Tracheal epithelial cell (primary cell): ENCODE data around the gene SLITRK2. TPM values are rescaled to one million over a fixed set of nuclear protein-coding genes. Genes with fewer than 3 reads are reported as not detected.

ENCODE experiments used
- total RNA-seq: library from RNA; depleted of rRNA; stranded (reverse); fragments of >200 nt; gene quantifications from 2 replicates; pipeline ENCODE4 v1.2.1, GENCODE V29; 2014

The SLITRK2 gene, protein sequence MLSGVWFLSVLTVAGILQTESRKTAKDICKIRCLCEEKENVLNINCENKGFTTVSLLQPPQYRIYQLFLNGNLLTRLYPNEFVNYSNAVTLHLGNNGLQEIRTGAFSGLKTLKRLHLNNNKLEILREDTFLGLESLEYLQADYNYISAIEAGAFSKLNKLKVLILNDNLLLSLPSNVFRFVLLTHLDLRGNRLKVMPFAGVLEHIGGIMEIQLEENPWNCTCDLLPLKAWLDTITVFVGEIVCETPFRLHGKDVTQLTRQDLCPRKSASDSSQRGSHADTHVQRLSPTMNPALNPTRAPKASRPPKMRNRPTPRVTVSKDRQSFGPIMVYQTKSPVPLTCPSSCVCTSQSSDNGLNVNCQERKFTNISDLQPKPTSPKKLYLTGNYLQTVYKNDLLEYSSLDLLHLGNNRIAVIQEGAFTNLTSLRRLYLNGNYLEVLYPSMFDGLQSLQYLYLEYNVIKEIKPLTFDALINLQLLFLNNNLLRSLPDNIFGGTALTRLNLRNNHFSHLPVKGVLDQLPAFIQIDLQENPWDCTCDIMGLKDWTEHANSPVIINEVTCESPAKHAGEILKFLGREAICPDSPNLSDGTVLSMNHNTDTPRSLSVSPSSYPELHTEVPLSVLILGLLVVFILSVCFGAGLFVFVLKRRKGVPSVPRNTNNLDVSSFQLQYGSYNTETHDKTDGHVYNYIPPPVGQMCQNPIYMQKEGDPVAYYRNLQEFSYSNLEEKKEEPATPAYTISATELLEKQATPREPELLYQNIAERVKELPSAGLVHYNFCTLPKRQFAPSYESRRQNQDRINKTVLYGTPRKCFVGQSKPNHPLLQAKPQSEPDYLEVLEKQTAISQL
- total RNA-seq, result under 0.01 TPM in 1 of 2 replicates, not detected in the other

DNA sequence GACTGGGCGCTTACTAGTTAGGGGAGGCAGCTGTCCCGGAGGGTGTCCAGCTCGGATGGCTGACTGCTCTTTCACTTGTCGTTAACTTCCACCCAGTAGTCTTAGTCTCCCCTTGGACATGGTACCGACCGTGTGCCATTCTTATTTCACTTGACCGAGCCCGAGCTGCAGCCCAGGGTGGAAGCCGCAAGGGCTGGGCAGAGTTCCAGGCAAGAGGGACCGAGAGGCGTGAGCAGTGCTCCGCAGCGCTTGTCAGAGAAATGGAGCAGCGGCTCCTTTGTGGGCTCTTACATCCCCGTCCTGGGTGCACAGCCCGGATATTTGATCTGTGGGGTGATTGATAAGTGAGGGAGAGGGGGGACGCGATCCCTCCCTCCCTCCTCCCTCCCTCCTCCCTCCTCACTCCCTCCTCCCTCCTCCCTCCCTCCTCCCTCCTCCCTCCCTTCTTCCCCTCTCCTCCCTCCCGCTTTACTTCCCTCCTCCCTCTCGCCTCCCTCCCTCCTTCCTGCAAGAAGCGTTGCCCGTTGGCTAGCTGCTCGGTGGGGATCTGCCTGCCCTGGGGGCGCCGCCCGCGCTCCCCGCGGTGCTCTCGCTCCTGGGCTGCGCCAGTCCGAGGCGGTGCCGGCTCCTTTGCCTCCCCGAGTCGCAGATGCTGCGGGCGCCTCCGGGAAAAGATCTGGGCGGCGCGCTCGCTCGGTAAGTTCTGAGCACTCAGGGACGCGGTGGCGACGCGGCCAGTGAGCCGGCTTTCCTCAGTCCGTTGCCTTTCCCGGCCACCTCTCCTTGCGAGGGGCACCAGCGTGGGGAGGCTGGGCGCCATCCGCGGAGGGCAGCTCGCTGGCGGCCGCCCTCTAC, at the start of gene SLITRK2:
TSS of gene SLITRK2 (plus strand) at position 499 of the 855 bp plus-strand sequence. CDS start 4,597 bp downstream, outside the sequence.

